Activated CD8-positive, alpha-beta memory T cell treated with anti-CD3 and anti-CD28 coated beads, Interleukin-2, amount 50 U/mL, for 24 hours (primary cell): ENCODE results near the gene MAPK11.

Experiments
- DNase-seq: peaks from one replicate; pipeline ENCODE4 v3.0.0-alpha.2; 2020; ENCODE audit errors: extremely low read depth

Gene MAPK11

DNA sequence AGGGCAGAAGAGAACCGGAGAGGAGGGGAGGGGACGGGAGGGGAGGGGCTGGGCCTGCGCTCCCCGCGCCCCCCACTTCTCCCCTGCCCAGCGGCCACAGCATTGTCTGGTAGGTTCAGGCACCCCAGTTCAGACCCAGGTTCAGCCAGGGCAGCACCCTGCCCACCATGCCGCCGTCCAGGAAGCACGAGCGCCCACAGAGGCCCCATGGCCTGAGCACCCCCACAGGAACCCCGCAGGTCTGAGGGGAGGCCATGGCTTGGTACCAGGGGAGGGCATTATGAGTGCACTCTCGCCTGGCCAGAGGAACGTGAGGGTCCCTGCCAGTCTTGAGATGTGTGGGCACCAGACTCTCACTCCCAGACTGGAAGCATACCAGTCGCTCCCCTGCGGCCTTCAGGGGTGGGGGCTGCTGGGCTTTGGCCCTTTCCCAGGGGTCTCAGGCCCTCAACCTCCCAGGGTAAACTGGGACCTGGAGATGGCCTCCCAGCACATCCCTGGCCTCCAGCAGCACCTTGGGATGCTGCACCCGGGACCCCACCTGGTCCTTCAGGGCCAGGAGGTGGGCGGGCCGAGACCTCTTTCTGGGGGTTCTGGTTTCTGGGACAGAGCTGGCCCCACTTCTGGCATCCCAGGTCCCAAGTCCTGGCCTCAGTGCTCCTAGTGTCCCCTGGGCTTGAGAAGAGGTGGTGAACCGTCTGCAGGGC is 37.9 kb upstream of the MAPK11 start:
- DNase-seq = no peak

DNA sequence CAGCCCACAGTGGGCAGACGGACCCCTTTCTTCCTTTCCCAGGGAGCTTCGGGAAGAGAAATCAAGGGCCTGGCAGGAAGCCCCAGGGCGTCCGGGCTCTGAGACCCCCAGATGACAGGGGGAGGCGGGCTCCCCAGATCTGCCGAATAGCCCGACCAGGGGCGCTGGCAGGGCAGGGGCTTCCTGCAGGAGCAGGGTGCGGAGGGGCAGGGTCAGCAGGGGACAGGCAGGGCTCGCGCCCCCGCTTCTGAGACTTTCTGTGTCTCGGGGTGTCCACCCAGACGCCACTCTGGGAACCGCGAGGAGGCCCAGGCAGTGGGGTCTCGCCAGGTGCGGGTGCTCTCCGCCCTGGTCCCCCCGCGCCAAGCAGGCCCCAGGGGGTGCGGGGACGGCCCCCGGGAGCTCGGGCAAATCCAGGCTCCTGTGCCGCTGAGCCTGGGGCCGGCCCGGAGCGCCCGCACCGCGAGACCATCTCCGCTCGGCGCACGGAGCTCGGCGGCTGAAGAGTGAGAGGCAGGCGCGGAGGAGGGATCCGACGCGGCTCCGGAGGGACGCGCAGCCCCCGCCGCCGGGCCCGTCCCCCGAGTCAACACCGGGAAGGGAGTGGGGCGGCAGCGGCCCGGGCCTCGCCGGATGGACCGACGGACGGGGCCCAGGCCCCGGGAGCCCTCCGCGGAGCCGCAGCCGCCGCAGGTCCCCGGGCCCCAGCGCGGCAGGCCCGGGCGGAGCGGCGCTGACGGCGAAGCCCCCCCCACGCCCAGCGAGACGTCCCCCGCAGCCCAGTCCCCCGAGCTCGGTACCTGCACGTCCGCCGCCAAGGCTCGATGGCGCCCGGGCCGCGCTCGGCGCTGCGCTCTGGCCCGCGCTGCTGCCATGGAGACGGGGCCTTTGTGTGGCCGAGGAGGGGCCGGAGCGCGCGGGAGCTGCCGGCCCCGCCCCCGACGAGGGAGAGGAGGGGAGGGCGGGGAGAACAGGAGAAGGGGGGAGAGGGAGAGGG is 36.9 kb upstream of the MAPK11 start, which contains the start of gene PLXNB2:
Gene PLXNB2, minus strand, starts transcription at position 894 of the 997 bp plus-strand sequence. CDS start 17,062 bp downstream, outside the sequence.
- DNase-seq = no peak

DNA sequence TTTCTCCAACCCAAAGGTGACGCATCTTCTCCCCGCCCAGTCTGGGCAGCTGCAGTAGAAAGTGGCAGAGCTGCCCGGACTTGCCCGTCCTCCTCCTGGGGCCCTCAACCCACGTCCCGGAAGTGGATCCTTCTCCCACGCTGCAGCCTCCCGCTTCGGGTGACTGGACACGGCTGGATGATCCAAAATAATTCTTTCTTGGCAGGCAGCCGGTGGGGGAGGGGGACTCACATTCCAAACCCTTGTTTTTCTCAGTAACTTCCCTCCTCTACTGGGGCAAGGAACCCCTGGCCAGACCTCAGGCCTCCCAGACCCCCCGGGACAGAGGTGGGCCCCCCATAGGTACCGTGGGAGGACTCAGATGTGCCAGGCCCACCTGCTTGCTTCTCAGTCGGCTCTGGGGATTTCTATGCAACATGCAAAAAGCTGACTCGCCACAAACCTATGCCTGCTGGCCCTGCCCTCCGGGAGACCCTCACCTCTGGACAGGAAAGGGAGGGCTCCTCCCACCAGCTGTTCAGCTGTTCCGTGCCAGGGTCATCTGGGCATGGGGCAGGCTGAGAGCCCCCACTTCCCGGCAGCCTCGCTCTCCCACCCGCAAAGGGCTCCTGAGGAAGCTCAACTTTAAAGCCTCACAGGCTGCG is 35.9 kb upstream of the MAPK11 start:
- no peak for DNase-seq

DNA sequence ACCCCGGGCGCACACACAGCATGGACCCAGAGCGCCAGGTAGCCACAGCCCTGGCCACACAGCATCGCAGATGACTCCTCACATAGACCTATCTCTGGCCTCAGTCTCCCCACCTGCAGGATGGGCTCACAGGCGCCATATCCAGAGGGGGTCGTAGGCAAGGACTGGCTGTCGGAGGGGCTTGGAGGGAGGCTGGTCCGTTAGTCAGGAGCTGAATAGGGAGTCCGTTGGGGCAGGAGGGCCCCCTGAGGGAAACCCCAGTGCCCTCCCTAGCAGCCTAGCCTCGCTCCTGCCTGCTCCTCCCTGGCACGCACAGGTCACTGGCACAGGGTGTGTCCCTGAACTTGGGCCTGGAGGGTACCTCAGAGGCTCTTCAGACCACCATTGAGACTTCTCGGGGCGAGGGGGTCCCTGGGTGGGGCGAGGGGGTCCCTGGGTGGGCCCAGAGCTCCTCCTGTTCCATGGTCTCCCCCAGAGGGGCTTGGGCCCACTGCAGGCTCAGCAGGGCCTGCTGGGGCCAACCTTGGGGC is 35.3 kb upstream of the MAPK11 start:
- no peak for DNase-seq

DNA sequence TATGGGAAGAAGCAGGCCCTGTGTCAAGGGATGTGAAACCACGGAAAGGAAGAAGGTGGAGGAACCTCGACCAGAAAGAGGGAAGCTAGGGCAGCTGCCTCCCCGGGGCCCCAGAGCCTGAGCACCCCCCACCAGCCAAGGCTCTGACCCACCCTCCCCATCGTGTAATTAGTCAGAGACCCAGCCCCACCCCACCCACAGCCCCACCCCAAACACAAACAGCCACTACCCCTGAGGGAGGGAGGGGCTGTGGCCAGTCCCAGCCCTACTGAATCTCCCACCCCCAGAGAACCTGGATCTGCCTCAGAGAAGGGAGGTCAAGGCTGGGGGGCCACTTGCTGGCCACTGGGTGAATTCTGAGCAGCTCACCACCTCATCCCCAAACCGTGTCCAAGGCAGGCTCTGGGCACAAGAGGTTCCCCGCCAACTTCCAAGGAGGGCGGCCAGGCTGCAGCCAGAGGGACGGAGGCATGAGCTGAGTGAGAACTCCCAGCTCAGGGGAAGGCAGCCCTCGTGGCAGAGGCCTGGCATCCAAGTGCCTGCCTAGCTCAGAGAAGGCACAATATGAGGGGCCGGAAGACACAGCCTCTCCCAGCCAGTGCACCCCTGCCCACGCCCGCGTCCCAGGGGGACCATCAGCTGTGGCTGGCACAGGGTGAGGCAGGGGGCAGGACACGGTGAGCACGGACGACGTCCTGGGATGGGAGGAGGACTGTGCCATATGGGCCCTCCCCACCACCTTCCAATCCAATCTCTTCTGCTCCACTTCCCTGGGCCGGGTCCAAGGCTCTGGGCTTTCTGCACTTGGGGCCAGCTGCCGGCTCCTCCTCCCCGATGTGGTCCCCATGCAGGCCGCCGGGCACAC is 34.6 kb upstream of the MAPK11 start:
- DNase-seq = no peak

DNA sequence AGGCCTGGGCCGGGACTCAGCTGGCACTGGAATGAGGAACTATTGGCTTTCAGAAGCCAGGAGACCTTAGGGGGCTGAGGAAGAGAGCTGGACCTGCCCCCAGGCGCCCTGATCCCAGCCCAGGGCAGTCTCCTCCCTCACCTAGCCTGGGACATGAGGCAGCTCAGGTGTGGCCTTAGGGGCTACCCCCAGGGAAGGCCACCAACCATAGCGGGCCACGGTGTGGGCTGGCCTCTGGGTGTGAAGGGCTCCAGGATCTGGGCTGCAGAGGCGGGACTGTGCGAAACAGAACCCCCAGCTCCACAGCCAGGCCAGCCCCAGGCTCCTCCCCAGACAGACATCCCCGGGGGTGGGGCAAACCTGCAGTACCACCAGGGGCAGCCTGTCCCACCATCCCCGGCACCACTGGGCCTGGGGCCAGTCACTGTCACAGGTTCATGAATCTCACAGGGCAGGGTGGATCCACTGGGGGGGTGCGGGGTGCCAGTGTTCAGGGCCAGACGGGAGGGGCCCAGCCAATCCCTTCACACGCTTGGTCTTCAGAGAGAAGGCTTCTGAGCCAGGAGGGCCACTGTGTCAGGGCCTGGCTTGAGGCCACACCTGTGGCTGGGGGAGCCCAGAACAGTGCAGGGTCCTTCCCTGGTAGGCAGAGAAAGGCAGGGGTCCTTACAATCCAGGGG is 33.8 kb upstream of the MAPK11 start:
- no peak for DNase-seq

DNA sequence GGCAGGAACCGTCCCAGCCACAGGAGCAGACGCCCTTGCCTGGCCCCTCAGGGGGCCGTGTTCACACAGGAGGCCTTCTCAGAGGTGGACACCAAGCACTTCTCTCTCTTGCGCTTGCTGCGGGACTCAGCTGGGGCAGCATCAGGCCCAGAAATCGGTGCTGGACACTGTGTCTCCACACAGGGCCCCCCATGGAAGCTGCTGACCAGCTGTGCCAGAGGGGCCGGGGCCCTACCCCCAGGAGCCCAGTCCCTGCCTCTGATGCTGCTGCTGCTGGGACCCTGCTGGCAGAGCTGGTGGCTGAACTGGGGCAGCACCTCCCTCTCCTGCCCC is 33.3 kb upstream of the MAPK11 start:
- no peak for DNase-seq

DNA sequence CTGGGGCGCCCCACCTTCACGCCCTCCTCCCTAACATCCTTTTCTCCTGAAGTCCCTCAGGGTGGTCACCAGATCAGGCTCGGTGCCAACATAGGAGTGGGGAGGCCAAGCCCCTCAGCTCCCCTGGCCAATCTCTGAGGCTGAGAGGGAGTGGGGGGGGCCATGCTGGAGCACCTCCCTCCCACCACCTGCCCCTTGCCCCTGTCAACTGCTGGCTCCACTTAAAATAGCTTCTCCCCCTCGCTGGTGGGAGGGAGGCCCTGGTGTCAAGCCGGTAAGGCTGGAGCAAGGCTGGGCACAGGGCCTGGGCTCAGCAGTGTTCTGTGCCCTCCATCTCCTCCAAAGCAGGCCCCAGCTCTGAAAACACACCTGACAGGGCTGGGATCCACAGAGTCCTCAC is 32.4 kb upstream of the MAPK11 start:
- DNase-seq = no peak

DNA sequence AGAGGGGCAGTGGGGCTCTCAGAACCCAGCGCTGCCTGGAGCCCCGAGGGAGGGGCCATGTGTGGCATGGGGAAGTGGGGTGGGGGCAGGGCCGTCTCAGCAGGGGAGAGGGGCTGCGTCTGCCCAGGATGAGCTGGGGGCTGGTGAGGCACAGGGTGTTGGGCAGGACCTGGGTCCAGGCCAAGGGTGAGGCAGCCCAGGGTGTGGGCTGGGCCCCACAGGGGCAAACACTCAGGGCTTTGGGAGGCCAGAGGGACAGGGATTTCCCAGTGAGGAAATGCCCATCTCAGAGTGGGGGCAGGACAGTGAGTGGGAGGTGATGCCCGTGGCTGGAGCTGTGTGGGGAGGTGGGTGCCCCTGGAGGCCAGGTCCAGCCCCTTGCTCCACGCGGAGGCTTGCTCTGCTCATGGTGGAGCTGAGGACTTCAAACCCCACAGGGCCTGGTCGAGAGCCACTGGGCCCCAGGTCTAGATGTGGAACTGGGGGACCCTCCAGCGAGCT is 31.9 kb upstream of the MAPK11 start:
- DNase-seq = no peak

DNA sequence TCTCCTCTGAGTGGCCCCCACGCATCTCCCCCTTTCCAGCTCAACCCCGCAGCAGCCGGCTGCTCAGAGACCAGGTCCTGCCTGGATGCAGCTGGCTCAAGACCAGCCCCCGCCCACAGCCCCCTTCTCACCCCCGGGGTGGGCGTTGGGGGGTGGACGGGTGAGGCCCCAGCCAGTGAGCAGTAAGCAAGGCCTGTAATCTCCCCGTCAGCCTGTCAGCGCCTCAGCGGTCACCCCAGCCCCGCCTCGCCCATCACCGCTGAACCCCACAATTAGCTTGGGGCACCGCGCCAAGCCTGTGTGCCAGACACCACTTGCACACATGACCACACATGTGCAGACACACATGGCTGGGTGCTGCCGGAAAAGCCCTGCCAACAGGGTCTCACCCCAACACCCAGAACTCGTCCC is 31.4 kb upstream of the MAPK11 start:
- no peak for DNase-seq

DNA sequence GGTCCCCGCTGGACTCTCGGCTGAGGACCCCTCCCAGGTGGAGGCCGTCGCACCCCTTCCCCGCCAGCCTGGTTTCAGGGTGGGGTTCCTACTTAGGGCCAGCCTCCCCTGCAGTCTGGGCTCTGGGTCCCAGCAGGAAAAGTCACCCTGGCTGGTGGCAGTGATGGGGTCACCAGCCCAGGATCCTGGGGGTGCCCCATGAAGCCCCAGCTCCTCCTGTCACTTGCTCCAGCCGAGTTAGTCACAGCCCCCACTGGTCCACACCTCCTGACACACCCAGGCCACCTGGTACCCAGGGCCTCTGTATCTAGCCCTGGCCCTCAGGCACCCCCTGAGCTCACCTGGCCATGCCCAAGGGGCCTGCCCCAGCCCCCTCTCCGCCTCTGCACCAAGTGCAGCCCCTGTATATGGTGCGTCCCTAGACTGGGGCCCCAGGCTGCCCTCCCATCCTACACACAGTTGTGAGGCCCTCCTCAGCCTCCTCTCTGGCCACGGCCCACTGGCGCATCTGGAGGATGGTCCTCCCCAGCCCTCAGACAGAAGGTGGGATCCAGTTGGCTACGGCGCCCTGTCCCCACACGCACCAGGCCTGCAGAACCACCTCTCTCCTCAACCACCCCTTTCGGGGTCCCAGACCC is 30.6 kb upstream of the MAPK11 start:
- DNase-seq = no peak

DNA sequence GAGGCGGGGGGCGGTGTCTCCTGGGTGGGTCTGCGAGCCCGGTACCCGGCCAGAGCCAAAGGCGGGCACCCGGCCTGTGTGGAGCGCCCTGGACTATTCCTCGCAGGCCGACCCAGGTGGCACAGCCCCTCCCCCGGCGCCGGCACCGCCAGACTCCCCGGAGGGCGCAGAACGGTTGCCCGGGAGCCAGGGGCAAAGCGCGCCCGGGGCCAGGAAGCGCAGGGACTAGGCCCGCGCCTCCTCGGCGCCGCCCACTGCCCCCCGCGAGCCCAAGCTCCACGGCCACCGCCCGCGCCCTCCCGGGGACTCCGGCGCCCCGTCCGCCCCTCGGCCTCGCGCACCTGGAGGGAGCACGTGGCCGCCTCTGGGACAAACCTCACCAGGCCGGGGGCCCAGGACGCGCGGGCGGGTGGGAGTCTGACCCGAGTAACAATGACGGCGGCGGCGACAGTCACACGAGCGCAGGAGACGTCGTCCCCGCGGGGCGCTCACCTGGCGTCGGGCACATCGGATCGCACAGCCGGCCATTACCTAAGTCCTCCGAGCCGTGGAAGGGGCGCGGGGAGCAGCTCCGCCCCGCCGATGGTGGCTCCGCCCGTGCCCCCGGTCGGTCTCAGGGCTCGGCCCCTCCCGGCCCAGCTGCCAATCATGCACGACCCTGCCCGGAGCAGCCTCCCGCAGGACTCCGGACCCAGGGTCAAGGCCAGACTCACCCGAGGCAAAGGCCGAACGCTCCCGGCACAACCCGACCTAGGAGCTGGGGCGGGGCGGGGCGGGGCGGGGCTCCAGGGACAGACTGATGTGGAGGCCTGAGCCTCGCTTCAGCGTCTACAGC is 29.8 kb upstream of the MAPK11 start:
- DNase-seq = no peak

DNA sequence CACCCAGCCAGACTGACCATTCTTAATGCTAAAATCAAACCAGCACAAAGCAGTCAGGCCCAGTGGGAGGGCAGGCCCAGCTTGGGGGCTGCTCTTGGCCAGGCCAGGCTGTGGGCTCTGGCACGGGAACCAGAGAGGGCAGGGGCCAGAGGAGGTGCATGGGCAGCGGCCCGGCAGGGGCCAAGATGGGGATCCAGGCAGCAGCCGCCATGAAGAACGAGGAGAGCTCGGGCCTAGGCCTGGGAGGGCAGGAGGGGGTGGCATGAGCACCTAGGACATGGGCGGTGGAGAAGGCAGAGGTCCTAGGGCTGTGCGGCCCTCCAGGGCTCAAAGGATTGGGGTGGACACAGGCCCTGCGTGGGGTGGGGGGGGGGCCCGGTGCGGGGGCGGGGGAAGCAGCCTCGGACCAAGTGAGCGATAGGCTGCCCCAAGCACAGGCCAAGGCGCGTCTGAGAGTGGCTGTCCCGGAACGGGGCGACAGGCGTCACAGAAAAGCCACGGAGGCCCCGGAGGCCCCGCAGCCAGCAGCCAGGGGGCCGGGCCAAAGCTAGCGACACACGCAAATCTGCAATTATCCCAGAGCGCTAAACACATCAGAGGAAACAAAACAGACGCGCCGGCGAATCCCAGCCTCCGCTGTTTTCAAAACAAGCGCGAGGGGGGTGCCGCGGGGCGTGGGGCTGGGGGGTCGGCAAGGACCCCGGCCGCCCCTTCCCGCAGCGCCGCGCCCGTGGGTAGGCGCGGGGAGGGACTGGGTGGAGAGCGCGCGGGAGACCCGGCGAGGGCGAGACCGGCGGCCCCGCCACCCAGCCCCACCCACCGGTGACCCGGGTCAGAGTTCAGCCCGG is 29.0 kb upstream of the MAPK11 start:
- DNase-seq = no peak

DNA sequence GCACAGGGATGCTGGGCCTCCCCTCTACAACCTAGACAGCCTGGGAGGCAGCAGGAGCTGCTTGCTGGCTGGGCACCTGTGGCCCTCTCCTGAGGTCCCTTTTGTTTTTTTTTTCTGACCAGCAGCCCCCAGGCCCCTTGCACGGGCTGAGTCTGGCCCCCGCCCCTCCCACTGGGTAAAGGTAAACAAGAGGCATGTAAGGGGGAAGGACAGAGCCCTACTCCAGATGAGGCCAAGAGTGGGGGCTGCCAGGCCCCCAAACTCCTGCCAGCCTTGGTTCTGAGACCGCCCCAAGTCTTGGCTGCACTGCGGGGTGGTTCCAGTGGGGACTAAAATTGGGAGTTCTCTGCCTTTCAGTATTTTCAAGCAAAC is 28.1 kb upstream of the MAPK11 start:
- no peak for DNase-seq

DNA sequence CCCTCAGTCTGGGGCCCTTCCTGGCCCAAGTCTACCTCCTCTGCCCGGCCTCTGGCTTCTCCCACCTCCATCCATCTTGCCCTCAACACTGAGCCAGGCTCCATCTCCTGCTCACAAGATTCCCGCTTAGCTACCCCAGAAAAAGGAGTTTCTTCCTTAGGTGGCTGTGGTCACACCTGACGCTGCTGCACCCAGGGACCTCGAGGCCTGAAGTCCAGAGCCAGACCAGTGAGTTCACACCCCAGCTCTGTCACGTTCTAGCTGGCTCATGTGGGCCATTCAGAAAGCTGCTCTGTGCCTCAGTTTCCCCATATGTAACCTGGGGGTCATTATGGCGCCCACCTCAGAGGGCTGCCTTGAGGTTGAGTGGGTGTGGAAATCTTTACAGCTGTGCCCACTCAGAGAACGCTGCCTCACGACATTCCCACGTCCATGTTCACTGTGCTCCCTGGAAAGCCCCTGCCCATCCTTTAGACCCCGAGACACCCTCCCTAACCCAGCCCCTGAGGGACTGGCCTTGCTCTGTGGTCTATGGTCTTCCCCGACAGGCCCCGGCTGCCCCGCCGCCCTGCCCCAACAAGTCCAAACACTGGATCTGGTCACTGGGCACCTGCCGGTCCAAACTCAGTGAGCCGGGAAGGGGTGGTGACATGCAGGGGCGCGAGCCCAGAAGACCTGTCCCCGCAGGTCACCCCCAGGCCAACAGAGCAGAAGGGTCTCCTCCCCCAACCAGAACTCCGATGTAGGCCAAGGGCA is 27.5 kb upstream of the MAPK11 start:
- no peak for DNase-seq

DNA sequence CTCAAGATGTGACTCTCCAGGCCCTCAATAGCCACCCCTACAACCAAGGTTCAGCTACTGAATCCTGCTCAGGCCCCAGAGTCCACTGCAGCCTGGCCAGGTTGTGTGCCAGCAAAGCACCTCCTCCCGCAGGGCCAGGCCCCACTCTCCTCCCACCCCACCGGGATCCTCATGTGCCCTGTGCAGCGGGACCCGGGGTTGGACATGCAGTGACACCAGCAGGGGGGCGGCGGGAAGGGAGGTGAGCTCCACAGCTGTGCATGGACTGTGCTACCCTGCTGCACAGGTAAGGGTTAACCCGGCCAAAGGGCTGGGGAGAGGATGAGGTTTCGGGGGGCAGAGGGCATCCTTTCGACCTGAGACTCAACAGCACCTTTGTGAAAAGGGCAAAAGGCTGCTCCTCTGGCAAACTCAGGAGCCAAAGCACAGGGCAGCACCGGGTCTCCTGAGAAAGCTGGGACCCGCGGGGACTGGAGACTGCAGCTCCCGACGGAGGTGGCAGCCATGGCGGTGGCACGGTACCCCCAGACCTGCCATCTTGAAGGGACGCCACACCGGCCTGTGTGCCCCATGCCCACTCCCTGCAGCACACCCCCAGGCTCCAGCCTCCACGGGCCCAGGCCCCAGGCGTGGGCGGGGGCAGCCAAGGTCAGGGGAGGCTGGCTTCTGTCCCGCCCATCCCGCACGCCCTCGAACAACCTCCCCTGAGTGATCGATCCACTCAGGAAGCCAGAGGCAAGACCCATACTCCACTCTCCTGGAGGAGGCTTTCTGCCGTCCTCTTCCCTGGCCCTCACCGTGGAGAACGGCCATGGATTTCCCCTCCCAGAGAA is 26.7 kb upstream of the MAPK11 start:
- no peak for DNase-seq

DNA sequence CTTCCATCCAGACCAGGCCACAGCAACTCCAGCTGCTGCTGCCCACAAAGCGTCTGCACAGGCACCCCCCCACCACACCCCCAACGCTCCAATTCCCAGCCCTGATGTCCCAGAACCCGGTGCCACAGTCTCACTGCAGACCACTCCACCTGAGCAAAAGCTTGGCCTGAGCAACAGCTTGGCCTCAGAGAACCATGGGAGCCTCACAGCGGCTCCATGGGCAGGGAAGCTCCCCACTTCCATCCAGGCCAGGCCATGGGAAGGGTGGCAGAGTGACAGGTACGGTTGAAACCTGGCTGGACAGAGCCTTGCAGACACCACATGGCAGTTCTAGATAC is 24.1 kb upstream of the MAPK11 start:
- DNase-seq = no peak
